Uterus (tissue), 4 donors: ENCODE data around the gene SYNJ2. TPM values are rescaled to one million over a fixed set of nuclear protein-coding genes. Genes with fewer than 3 reads are reported as not detected.
A peak's percentile ranks its signal among the peaks of the same experiment; 100 is the strongest.
"Not testable (repeated sequence)": the region's sequence is repeated elsewhere in the genome, so short reads cannot be mapped to it uniquely, and the experiment has no call there.

Experiments
- DNase-seq, 2 donors: peaks; one replicate each; pipeline ENCODE4 v3.0.0-alpha.2; 2019 to 2020
- H3K27ac ChIP-seq, 2 donors: fragments of 200-600 bp; sonication (generic); 1 replicate in 1 of 2; 2 replicates in 1 of 2; pipeline ENCODE4 v1.5.1; 2016 to 2018
- H3K27me3 ChIP-seq, 2 donors: fragments of 200-600 bp; sonication (generic); one replicate each; pipeline ENCODE4 v1.5.1; 2018 to 2019; ENCODE audit warnings: control low read depth in 1 of 2
- H3K36me3 ChIP-seq, 2 donors: fragments of 200-600 bp; sonication (generic); one replicate each; pipeline ENCODE4 v1.5.1; 2019; ENCODE audit warnings: control low read depth in 1 of 2
- H3K4me1 ChIP-seq, 2 donors: fragments of 200-600 bp; sonication (generic); one replicate each; pipeline ENCODE4 v1.5.1; 2018 to 2019; ENCODE audit warnings: control low read depth in 1 of 2
- H3K4me3 ChIP-seq, 2 donors: fragments of 200-600 bp; sonication (generic); 1 replicate in 1 of 2; 2 replicates in 1 of 2; pipeline ENCODE4 v1.5.1; 2018 to 2019; ENCODE audit warnings: mild to moderate bottlenecking in 1 of 2
- H3K9me3 ChIP-seq, 2 donors: fragments of 200-600 bp; sonication (generic); one replicate each; pipeline ENCODE4 v1.5.1; 2019; ENCODE audit warnings: control low read depth in 1 of 2
- POLR2A ChIP-seq, 2 donors: fragments of 450-650 bp; IDR thresholded peaks; one replicate each; pipeline ENCODE4 v1.6.1; 2016; ENCODE audit warnings: antibody characterized with exemption in 2 of 2, mild to moderate bottlenecking in 1 of 2, moderate library complexity in 1 of 2
- intact Hi-C: fragments of 100-400 bp; cut with DNase I; formaldehyde crosslinking; loops from one replicate; pipeline ENCODE4 v1.15.1; 2023; ENCODE audit warnings: low total_unique reads
- total RNA-seq, 4 donors: library from RNA; depleted of rRNA in 3 of 4; stranded (reverse); fragments of >200 nt in 3 of 4; gene quantifications; one replicate each; pipeline versions ENCODE4 v1.1.0 to v1.2.4, GENCODE V29; 2014 to 2023
- TF ChIP-seq, protein P1 (sequence below), 4 experiments: fragments of 200-600 bp in 2 of 4; fragments of 450-650 bp in 2 of 4; sonication (generic) in 2 of 4; IDR thresholded peaks; one replicate each; pipeline ENCODE4 v1.5.1; 2016 to 2019; ENCODE audit warnings: antibody characterized with exemption in 4 of 4, mild to moderate bottlenecking in 2 of 4, moderate library complexity in 1 of 4
- donor health status: DM: yes; HTN: yes; CAD: no.

SYNJ2 gene
- total RNA-seq, result 10 to 100 TPM in 2 of 4 donors, 1 to 10 TPM in 2; 9.5 to 32.2 (median 13.5) TPM

- peak within 1 kb of the TSS; percentile 44 to 80 for H3K4me3 ChIP-seq
- no peaks in the 10 kb centered on the region for H3K9me3 ChIP-seq
- H3K4me1 ChIP-seq, result no peaks in the 10 kb centered on the region
- TF ChIP-seq, protein P1, sequence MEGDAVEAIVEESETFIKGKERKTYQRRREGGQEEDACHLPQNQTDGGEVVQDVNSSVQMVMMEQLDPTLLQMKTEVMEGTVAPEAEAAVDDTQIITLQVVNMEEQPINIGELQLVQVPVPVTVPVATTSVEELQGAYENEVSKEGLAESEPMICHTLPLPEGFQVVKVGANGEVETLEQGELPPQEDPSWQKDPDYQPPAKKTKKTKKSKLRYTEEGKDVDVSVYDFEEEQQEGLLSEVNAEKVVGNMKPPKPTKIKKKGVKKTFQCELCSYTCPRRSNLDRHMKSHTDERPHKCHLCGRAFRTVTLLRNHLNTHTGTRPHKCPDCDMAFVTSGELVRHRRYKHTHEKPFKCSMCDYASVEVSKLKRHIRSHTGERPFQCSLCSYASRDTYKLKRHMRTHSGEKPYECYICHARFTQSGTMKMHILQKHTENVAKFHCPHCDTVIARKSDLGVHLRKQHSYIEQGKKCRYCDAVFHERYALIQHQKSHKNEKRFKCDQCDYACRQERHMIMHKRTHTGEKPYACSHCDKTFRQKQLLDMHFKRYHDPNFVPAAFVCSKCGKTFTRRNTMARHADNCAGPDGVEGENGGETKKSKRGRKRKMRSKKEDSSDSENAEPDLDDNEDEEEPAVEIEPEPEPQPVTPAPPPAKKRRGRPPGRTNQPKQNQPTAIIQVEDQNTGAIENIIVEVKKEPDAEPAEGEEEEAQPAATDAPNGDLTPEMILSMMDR (IDR thresholded peaks at IDR 0.05), result peak; percentile 57 to 73 (median 64)
- TF ChIP-seq POLR2A (IDR thresholded peaks at IDR 0.05), result peak; percentile 72 to 76
- peak within 1 kb of the TSS; percentile 88 to 89 for H3K27ac ChIP-seq
- H3K27me3 ChIP-seq, result no peaks in the 10 kb centered on the region
- DNase-seq, result peak; percentile 81
- intact Hi-C loops, result no loop called here
- no peaks in the 10 kb centered on the region for H3K36me3 ChIP-seq
Measured at GRCh38 chr6:157981395-157982101, at the start of gene SYNJ2. TSS of gene SYNJ2 (plus strand) at chr6:157981863. CDS start at chr6:157981962, 99 bp downstream.

GRCh38 chr6:157935786-157936185 lies 45.9 kb upstream of the SYNJ2 start:
- intact Hi-C loops, result no loop called here
- H3K36me3 ChIP-seq, result no peaks in the 10 kb centered on the region
- H3K9me3 ChIP-seq, result no peaks in the 10 kb centered on the region
- no peak for TF ChIP-seq POLR2A (IDR thresholded peaks at IDR 0.05)
- TF ChIP-seq, protein P1 (IDR thresholded peaks at IDR 0.05), result no peak
- no peaks in the 10 kb centered on the region for H3K27me3 ChIP-seq
- no peak overlapping the region for H3K27ac ChIP-seq
- H3K4me1 ChIP-seq, result no peaks in the 10 kb centered on the region
- no peak for DNase-seq
- H3K4me3 ChIP-seq, result no peak overlapping the region

- DNase-seq, result no peak
- TF ChIP-seq, protein P1 (IDR thresholded peaks at IDR 0.05), result no peak
- TF ChIP-seq POLR2A (IDR thresholded peaks at IDR 0.05), result no peak
Measured at GRCh38 chr6:157937318-157937717, 44.3 kb upstream of the SYNJ2 start.

DNA sequence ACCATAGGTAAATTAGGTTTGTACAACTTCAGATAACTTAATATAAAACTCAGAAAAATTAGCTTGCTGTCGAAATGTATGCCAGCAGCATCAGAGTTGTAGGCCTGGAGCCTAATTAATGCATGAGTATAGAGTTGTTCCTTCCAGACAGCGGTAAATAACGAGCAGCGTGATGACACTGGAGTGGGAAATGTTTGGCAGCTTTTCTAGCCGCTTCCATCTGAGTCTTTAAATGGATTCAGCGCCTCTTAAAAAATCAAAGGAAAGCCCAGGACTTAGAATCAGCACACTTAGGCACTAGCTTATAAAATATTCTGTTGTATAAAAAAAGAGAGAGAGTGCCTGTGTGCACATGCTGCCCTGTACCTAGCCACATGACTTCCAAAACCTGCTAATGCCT lies 43.7 kb upstream of the SYNJ2 start:
- Histone ChIP-seq H3K9me3 (no peaks in the 10 kb centered on the region), H3K4me1 (no peaks in the 10 kb centered on the region), H3K27ac (no peak overlapping the region), H3K27me3 (no peaks in the 10 kb centered on the region), H3K36me3 (no peaks in the 10 kb centered on the region), H3K4me3 (no peak overlapping the region)
- intact Hi-C loops, result no loop called here
- DNase-seq, result no peak
- TF ChIP-seq, protein P1 (IDR thresholded peaks at IDR 0.05), result no peak
- TF ChIP-seq POLR2A (IDR thresholded peaks at IDR 0.05), result no peak

More at GRCh38 chr6:157937318-157937717, 44.3 kb upstream of the SYNJ2 start:
- Histone ChIP-seq H3K4me3 (no peak overlapping the region), H3K27ac (no peak overlapping the region), H3K36me3 (no peaks in the 10 kb centered on the region), H3K4me1 (no peaks in the 10 kb centered on the region), H3K27me3 (no peaks in the 10 kb centered on the region), H3K9me3 (no peaks in the 10 kb centered on the region)
- intact Hi-C loops, result no loop called here

- H3K9me3 ChIP-seq, H3K4me3 ChIP-seq, H3K27me3 ChIP-seq, intact Hi-C loops, H3K36me3 ChIP-seq, DNase-seq, H3K4me1 ChIP-seq, H3K27ac ChIP-seq: not testable (repeated sequence)
Measured at GRCh38 chr6:157940375-157941036, 41.2 kb upstream of the SYNJ2 start.
